ENCODE results near the gene KIAA1958. TPM values are rescaled to one million over a fixed set of nuclear protein-coding genes. Genes with fewer than 3 reads are reported as not detected.

The KIAA1958 gene
- total and polyA plus RNA-seq, 2 experiments from 2014 or later = 9.9 to 20.1 TPM

DNA sequence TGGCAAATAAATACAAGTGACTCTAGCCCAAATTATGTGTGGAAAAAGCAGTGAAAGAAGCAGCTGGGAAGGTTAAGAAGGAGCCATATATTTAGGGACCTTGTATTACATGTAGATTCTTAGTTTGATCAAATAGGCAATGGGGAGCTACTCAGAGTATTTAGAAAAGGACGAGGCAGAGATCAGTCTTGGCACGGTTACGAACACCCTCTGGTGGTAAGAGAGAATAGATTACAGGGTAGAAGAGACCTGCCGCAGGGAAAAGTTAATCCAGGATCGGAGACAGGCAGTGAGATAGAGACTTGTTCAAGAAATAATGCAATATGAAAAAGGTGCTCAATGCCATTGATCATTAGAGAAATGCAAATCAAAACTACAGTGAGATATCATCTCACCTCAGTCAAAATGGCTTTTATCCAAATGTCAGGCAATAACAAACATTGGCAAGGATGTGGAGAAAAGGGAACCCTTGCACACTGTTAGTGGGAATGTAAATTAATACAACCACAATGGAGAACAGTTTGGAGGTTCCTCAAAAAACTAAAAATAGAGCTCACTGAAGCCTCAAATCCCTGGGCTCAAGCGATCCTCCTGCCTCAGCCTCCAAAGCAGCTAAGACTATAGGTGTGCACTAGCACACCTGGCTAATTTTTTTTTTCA is 219.3 kb downstream of the KIAA1958 start:
- Histone ChIP-seq H3K27me3 (no peaks in the 10 kb centered on the region), H3K36me3 (no peaks in the 10 kb centered on the region), H3K27ac (no peak overlapping the region), H3K4me3 (no peak overlapping the region), H3K4me1 (ENCODE audit: low read depth) (peaks cover under 1% of the 10 kb centered on the region), H3K9me3 (ENCODE audit: low read depth) (no peaks in the 10 kb centered on the region)
- TF ChIP-seq, protein P1, sequence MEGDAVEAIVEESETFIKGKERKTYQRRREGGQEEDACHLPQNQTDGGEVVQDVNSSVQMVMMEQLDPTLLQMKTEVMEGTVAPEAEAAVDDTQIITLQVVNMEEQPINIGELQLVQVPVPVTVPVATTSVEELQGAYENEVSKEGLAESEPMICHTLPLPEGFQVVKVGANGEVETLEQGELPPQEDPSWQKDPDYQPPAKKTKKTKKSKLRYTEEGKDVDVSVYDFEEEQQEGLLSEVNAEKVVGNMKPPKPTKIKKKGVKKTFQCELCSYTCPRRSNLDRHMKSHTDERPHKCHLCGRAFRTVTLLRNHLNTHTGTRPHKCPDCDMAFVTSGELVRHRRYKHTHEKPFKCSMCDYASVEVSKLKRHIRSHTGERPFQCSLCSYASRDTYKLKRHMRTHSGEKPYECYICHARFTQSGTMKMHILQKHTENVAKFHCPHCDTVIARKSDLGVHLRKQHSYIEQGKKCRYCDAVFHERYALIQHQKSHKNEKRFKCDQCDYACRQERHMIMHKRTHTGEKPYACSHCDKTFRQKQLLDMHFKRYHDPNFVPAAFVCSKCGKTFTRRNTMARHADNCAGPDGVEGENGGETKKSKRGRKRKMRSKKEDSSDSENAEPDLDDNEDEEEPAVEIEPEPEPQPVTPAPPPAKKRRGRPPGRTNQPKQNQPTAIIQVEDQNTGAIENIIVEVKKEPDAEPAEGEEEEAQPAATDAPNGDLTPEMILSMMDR (IDR thresholded peaks at IDR 0.05; ENCODE audit: low read depth, low read length) = peak; percentile 31
- peak; percentile 54 to 65 for DNase-seq (ENCODE audit: low read depth in 1 of 2, low spot score in 1 of 2)

DNA sequence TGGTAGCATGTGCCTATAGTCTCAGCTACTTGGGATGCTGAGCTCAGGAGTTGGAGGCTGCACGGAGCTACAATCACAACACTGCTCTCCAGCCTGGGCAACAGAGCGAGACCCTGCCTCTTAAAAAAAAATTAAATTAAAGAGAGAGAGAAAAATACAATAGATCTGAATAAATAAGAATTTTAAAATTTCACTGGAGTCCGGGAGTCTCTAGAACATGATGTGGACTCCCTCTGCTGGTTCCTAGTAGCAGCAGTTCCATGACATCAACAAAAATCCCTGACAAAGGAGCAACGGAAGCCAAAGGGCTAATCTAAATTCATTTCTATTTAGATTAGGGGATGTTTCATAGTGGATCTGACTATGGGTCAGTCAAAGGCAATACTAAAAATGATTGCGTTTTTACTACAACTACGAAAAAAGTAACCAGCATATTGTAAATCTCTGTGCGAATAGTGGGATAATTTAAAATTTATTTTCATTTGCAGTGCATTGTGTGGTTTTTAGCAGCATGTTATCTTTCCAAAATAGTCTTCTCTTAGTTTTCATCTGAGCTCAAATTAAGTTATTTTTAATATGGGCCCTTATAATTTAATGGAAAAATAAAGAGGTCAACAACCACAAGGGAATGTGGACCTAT is 224.5 kb downstream of the KIAA1958 start:
- Histone ChIP-seq H3K9me3 (ENCODE audit: low read depth) (no peaks in the 10 kb centered on the region), H3K27ac (no peak overlapping the region), H3K36me3 (no peaks in the 10 kb centered on the region), H3K27me3 (no peaks in the 10 kb centered on the region), H3K4me3 (no peak overlapping the region), H3K4me1 (ENCODE audit: low read depth) (no peaks in the 10 kb centered on the region)
- DNase-seq (ENCODE audit: low read depth in 1 of 2, low spot score in 1 of 2) = peak; percentile 30 to 70
- TF ChIP-seq, protein P1 (IDR thresholded peaks at IDR 0.05; ENCODE audit: low read depth, low read length) = peak; percentile 82

DNA sequence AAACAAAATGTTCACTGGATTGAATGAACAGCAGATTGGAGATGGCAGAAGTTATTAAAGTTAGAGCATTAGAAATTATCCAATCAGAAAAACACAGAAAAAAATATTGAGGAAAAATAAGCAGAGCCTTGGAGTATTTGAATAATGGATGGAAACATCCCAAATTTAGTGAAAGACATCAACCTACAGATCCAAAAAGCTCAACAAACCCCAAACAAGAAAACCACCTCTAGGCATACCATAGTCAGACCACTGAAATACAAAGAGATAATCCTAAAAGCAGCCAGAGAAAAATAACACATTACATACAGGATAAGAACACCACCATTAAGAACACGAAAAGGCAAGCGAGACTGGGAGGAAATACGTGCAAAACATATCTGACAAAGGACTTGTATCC is 226.1 kb downstream of the KIAA1958 start:
- Histone ChIP-seq H3K4me1 (ENCODE audit: low read depth) (peaks cover 5% of the 10 kb centered on the region), H3K4me3 (no peak overlapping the region), H3K27ac (no peak overlapping the region), H3K9me3 (ENCODE audit: low read depth) (no peaks in the 10 kb centered on the region), H3K36me3 (no peaks in the 10 kb centered on the region), H3K27me3 (no peaks in the 10 kb centered on the region)
- TF ChIP-seq, protein P1 (IDR thresholded peaks at IDR 0.05; ENCODE audit: low read depth, low read length) = no peak
- DNase-seq (ENCODE audit: low read depth in 1 of 2, low spot score in 1 of 2) = no peak

DNA sequence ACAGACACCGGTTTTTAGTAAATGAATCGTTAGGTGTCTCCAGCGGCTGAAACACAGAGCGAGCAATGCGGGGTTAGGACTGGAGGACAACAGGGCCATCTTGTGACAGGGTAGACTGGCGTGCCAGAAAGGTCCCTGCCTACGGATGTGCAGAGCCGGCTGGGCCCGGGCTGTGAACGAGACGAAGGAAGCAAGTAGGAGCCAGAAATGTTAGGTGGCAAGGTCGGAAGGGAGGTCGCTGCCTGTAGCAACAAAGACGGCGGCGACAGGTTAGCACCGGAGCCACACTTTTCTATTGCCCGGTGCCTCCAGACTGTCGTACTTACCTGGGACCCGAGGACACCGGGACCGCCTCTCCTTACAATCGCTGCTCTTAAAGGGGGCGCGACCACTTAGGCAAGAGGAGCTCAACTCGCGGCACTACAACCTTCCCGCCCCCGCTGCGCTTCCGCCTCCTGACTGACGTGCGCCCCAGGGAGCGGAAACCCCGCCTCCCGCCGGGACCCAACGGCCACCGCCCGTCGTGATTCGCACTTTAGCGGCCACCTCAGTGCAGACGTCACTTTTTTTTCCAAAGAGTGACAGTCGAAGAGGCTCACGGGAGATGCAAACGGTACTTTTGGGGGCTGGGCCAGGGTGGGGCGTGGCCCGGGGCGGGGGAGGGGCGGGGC is 231.2 kb downstream of the KIAA1958 start, which contains the start of gene INIP:
Gene INIP (minus strand): TSS at position 457 of the 671 bp plus-strand sequence. CDS start 1,632 bp downstream, outside the sequence.
- no peaks in the 10 kb centered on the region for H3K27me3 ChIP-seq
- H3K9me3 ChIP-seq (ENCODE audit: low read depth) = no peaks in the 10 kb centered on the region
- TF ChIP-seq, protein P1 (IDR thresholded peaks at IDR 0.05; ENCODE audit: low read depth, low read length) = no peak
- peak; percentile 98 for DNase-seq (ENCODE audit: low read depth in 1 of 2, low spot score in 1 of 2)
- H3K4me1 ChIP-seq (ENCODE audit: low read depth) = peaks cover 5% of the 10 kb centered on the region
- peak within 1 kb of the TSS; percentile 73 for H3K4me3 ChIP-seq
- H3K27ac ChIP-seq = peak within 1 kb of the TSS; percentile 88
- H3K36me3 ChIP-seq = no peaks in the 10 kb centered on the region

Other genes with a start within 250 kb of the KIAA1958 start
- gene PTBP3, start 153.2 kb upstream of the KIAA1958 start, total RNA-seq = 9.9 and 15.5 TPM in 2 replicates
- 6.2 and 13.3 TPM in 2 replicates for gene PTBP3, start 153.2 kb upstream of the KIAA1958 start, polyA plus RNA-seq
- 35.4 and 46.4 TPM in 2 replicates for gene HSDL2, start 106.7 kb upstream of the KIAA1958 start, total RNA-seq
- gene HSDL2, start 106.7 kb upstream of the KIAA1958 start, polyA plus RNA-seq = 43.8 and 58.1 TPM in 2 replicates
- gene INIP, start 231.3 kb downstream of the KIAA1958 start, total RNA-seq = 9.8 and 13.1 TPM in 2 replicates
- gene INIP, start 231.3 kb downstream of the KIAA1958 start, polyA plus RNA-seq = 18.9 and 20.5 TPM in 2 replicates

Measured in cardiac muscle cell (in vitro differentiated cells and primary cell).